K562 (cell line): ENCODE results near the gene TMEM89. TPM values are rescaled to one million over a fixed set of nuclear protein-coding genes. Genes with fewer than 3 reads are reported as not detected.
A peak's percentile ranks its signal among the peaks of the same experiment; 100 is the strongest.

Source experiments
- ATAC-seq: fragments of 200-7000 bp; cut with Tn5 transposase; 3 replicates; pipeline ENCODE4 v1.9.1; 2020; ENCODE audit warnings: moderate library complexity
- BruUV-seq: library from RNA; stranded (reverse); fragments of 400-500 nt; replicated peaks from 2 replicates; lab custom pipeline; 2021; lab: Mats Ljungman, UMichigan
- CTCF ChIA-PET: fragments of 300-600 bp; formaldehyde crosslinking; extraction: SDS; loops from one replicate; lab custom pipeline; 2021; ENCODE audit warnings: low intra/inter-chr PET ratio; lab: Yijun Ruan, JAX
- POLR2A ChIA-PET: fragments of 300-600, 350-650 bp; sonication (Branson Sonifier 250); formaldehyde crosslinking; extraction: SDS; loops from one replicate; lab custom pipeline; 2021; ENCODE audit warnings: antibody characterized with exemption, inconsistent platforms; lab: Yijun Ruan, JAX
- DNase-seq, 4 experiments: peaks; one replicate each; pipeline versions ENCODE4 v3.0.0 to v3.0.0-alpha.2; 2011 to 2018; ENCODE audit warnings: low spot score in 3 of 4, mixed read lengths in 3 of 4; ENCODE audit errors: extremely low read depth in 1 of 4
- FAIRE-seq: peaks from 2 replicates; lab custom pipeline; 2011; peaks lifted over from hg19 to GRCh38; lab: Jason Lieb, UNC
- H2AFZ ChIP-seq: 2 replicates; pipeline ENCODE4 v1.6.0; 2011; ENCODE audit warnings: low read depth, low read length, control low read depth, inconsistent platforms
- H3K27ac ChIP-seq: fragments of 200-600 bp; 3 replicates; pipeline ENCODE4 v1.8.0; 2011; ENCODE audit warnings: low read depth, mild to moderate bottlenecking, control low read depth, inconsistent platforms, low read length, moderate library complexity, mixed read lengths; ENCODE audit errors: extremely low read depth
- H3K27me3 ChIP-seq, 2 experiments: fragments of 300-600 bp in 1 of 2; 2 replicates in 1 of 2; 3 replicates in 1 of 2; pipeline versions ENCODE4 v1.6.0 to v1.8.0; 2011; ENCODE audit warnings: inconsistent platforms in 2 of 2, low read length in 2 of 2, mild to moderate bottlenecking in 1 of 2, mixed read lengths in 1 of 2, moderate library complexity in 1 of 2; ENCODE audit not compliant: control insufficient read depth in 2 of 2, insufficient read depth in 2 of 2
- H3K36me3 ChIP-seq: fragments of 300-600 bp; 3 replicates; pipeline ENCODE4 v1.8.0; 2011; ENCODE audit warnings: mild to moderate bottlenecking, low read length, inconsistent platforms; ENCODE audit not compliant: control insufficient read depth, insufficient read depth
- H3K4me1 ChIP-seq, 2 experiments: fragments of 200-600 bp in 1 of 2; replicated peaks in 1 of 2; 2 replicates in 1 of 2; 3 replicates in 1 of 2; pipeline versions ENCODE4 v1.5.1 to v1.8.0; 2011; ENCODE audit warnings: inconsistent platforms in 2 of 2, low read length in 2 of 2, mild to moderate bottlenecking in 1 of 2, mixed read lengths in 1 of 2, moderate library complexity in 1 of 2; ENCODE audit not compliant: control insufficient read depth in 2 of 2, insufficient read depth in 2 of 2
- H3K4me2 ChIP-seq: 2 replicates; pipeline ENCODE4 v1.6.1; 2011; ENCODE audit warnings: low read length, control low read depth, inconsistent platforms, mixed read lengths; ENCODE audit not compliant: insufficient read depth
- H3K4me3 ChIP-seq: fragments of 200-600 bp; sonication (generic), shearing (Covaris generic); 2 replicates; pipeline ENCODE4 v1.5.1; 2016; ENCODE audit warnings: control low read depth, inconsistent platforms
- H3K79me2 ChIP-seq: fragments of 200-600 bp; 3 replicates; pipeline ENCODE4 v1.8.0; 2011; ENCODE audit warnings: low read length, inconsistent platforms; ENCODE audit not compliant: control insufficient read depth, insufficient read depth
- H3K9ac ChIP-seq, 2 experiments: 2 replicates each; pipeline versions ENCODE4 v1.6.0 to v1.6.1; 2011; ENCODE audit warnings: low read depth in 2 of 2, low read length in 2 of 2, control low read depth in 1 of 2, inconsistent platforms in 1 of 2, mild to moderate bottlenecking in 1 of 2, mixed read lengths in 1 of 2; ENCODE audit not compliant: insufficient read depth in 1 of 2
- H3K9me1 ChIP-seq: one replicate; pipeline ENCODE4 v1.6.0; 2011; ENCODE audit warnings: inconsistent platforms, mild to moderate bottlenecking, low read length, moderate library complexity; ENCODE audit not compliant: control insufficient read depth, insufficient read depth
- H3K9me3 ChIP-seq: replicated peaks from 2 replicates; pipeline ENCODE4 v1.5.1; 2011; ENCODE audit warnings: low read depth, low read length, inconsistent platforms; ENCODE audit not compliant: control insufficient read depth, insufficient read depth
- H4K20me1 ChIP-seq: replicated peaks from 2 replicates; pipeline ENCODE4 v1.6.1; 2011; ENCODE audit warnings: low read length, inconsistent platforms, mixed read lengths; ENCODE audit not compliant: control insufficient read depth, insufficient read depth
- CHD2 ChIP-seq: IDR thresholded peaks from 2 replicates; pipeline ENCODE4 v1.6.1; 2011; ENCODE audit warnings: low read depth, low read length
- CUX1 ChIP-seq: fragments of 200-800 bp; sonication (Bioruptor generic); IDR thresholded peaks from 2 replicates; pipeline ENCODE4 v1.6.1; 2016; ENCODE audit warnings: missing genetic modification characterization, missing compliant biosample characterization
- MEIS2 ChIP-seq: fragments of 450-650 bp; IDR thresholded peaks from 2 replicates; pipeline ENCODE4 v1.6.1; 2014; ENCODE audit warnings: mild to moderate bottlenecking; ENCODE audit not compliant: partially characterized antibody
- MTA1 ChIP-seq: fragments of 450-650 bp; IDR thresholded peaks from 2 replicates; pipeline ENCODE4 v1.6.1; 2017; ENCODE audit warnings: borderline replicate concordance
- MTF1 ChIP-seq: fragments of 250-450 bp; sonication (Bioruptor Pico); IDR thresholded peaks from 2 replicates; pipeline ENCODE4 v1.9.0; 2021; ENCODE audit warnings: moderate library complexity, mild to moderate bottlenecking, inconsistent platforms, borderline replicate concordance
- NCOR1 ChIP-seq: fragments of 450-650 bp; IDR thresholded peaks from 2 replicates; pipeline ENCODE4 v1.6.1; 2016; ENCODE audit warnings: mild to moderate bottlenecking, moderate library complexity
- RERE ChIP-seq: sonication (generic); formaldehyde crosslinking; IDR thresholded peaks from 2 replicates; pipeline ENCODE4 v1.8.0; 2023; ENCODE audit warnings: missing genetic modification reagents, mild to moderate bottlenecking, borderline replicate concordance
- SAP30 ChIP-seq: fragments of 200-600 bp; sonication (generic); IDR thresholded peaks from 2 replicates; pipeline ENCODE4 v1.6.1; 2012; ENCODE audit warnings: borderline replicate concordance, low read depth, mild to moderate bottlenecking, moderate library complexity, low read length, control low read depth, inconsistent platforms; ENCODE audit not compliant: insufficient read depth, poor library complexity, severe bottlenecking
- SIRT6 ChIP-seq: IDR thresholded peaks from one replicate; pipeline ENCODE4 v1.6.1; 2012; ENCODE audit warnings: low read depth, mild to moderate bottlenecking, control low read depth, inconsistent platforms, low read length, moderate library complexity
- ZNF668 ChIP-seq: fragments of 250-450 bp; sonication (Bioruptor Pico); IDR thresholded peaks from 2 replicates; pipeline ENCODE4 v1.8.0; 2022; ENCODE audit warnings: mild to moderate bottlenecking, inconsistent platforms
- ZNF766 ChIP-seq: fragments of 200-800 bp; sonication (Bioruptor generic); conservative IDR thresholded peaks from 2 replicates; pipeline ENCODE4 v1.6.1; 2016; ENCODE audit warnings: missing genetic modification characterization, missing compliant biosample characterization
- WGBS: fragments of 100-300 bp; shearing (Covaris generic); methylation state at CpG from one replicate; pipeline ENCODE4 v1.1.6; 2016; ENCODE audit warnings: low coverage, mixed read lengths; ENCODE audit not compliant: insufficient coverage; ENCODE audit errors: missing lambda C conversion rate; 5-methylcytosine and 5-hydroxymethylcytosine counted together
- in situ Hi-C: fragments of 300-500 bp; cut with MboI; formaldehyde crosslinking; loops from 4 replicates; pipeline ENCODE4 v1.15.0; 2018; ENCODE audit warnings: inconsistent platforms, mixed read lengths
- intact Hi-C: fragments of 100-400 bp; cut with micrococcal nuclease; formaldehyde crosslinking; loops from 2 replicates; pipeline ENCODE4 v1.14.2; 2022
- polyA plus RNA-seq, 8 experiments: library from polyadenylated mRNA; depleted of rRNA in 4 of 8; stranded (reverse) in 5 of 8; unstranded in 3 of 8; fragments of >200 nt; fragmentation: Nextera tagmentation in 2 of 8; fragmentation: Illumina TruSeq in 1 of 8; extraction: Ambion mirVana in 2 of 8; extraction: Trizol in 1 of 8; gene quantifications; 2 replicates each; pipeline versions ENCODE4 v1.2.1 to v1.2.3, GENCODE V29; 2011 to 2014; ENCODE audit warnings: inconsistent platforms in 1 of 8, missing spikeins in 1 of 8
- total RNA-seq, 7 experiments: library from RNA; depleted of rRNA in 6 of 7; stranded (reverse); fragments of >200 nt in 6 of 7; fragmentation: Illumina TruSeq in 2 of 7; extraction: Trizol in 2 of 7; gene quantifications; 2 replicates each; pipeline versions ENCODE4 v1.2.1 to v1.2.3, GENCODE V29; 2011 to 2021; ENCODE audit warnings: low replicate concordance in 1 of 7

Gene TMEM89
- total and polyA plus RNA-seq, 9 of the 15 experiments (the other 6 are each of a cell fraction or from before 2014, with no cell fraction given), result not detected

GRCh38 chr3:48662145-48662752, 40.7 kb upstream of the TMEM89 start:
- Histone ChIP-seq H3K4me2 (no peak overlapping the region; the same call in 1 of the 2 replicates), H3K4me1 (peaks cover 2 to 36% of the 10 kb centered on the region in 2 experiments; a peak in 4 of 5 replicates), H3K79me2 (no peaks in the 10 kb centered on the region), H3K4me3 (peak overlapping the region; percentile 55), H3K9me3 (no peaks in the 10 kb centered on the region), H4K20me1 (no peaks in the 10 kb centered on the region), H3K9ac (no peak overlapping the region), H2AFZ (no peak overlapping the region), H3K27me3 (no peaks in the 10 kb centered on the region; a peak in 1 of 5 replicates), H3K27ac (no peak overlapping the region), H3K36me3 (peaks cover 2% of the 10 kb centered on the region; the same call in 1 of the 3 replicates), H3K9me1 (no peaks in the 10 kb centered on the region)
- CTCF ChIA-PET, result no interaction called here
- DNase-seq (peak in 1 of 4 experiments; percentile 18), ATAC-seq (no peak), FAIRE-seq (no peak)
- intact Hi-C loops (no loop called here), in situ Hi-C loops (no loop called here)
- no TSS peak for BruUV-seq
- WGBS, result 9% methylated on average over 15 of the region's 46 CpGs
- POLR2A ChIA-PET, result interaction anchor here (0.6 to 1.7 kb wide), 12 partner anchors 10 to 367 kb away, joined by 3 to 7 read pairs (median 3); no protein-coding TSS in a partner anchor
- TF ChIP-seq RERE (CRISPR knock-in tag) (no peak), NCOR1 (no peak), SAP30 (no peak), MTF1 (CRISPR knock-in tag) (no peak), ZNF766 (CRISPR knock-in tag) (no peak), MEIS2 (no peak), CUX1 (CRISPR knock-in tag) (no peak), MTA1 (no peak), CHD2 (no peak), ZNF668 (no peak), SIRT6 (no peak)
